Measurements from ENCODE around the gene RPL37A. TPM values are rescaled to one million over a fixed set of nuclear protein-coding genes. Genes with fewer than 3 reads are reported as not detected.

The RPL37A gene
- total and polyA plus RNA-seq, 2 of the 4 experiments (the other 2 are of a cell fraction), result 341 to 1,572 TPM

GRCh38 chr2:216485745-216486144, 12.9 kb upstream of the RPL37A start:
- Histone ChIP-seq H3K23ac (ENCODE audit: low read depth, low read length) (no peak overlapping the region), H4K20me1 (ENCODE audit: insufficient read depth, low read length) (no peaks in the 10 kb centered on the region), H3K4me2 (ENCODE audit: low read depth, low read length) (no peak overlapping the region), H3K9me3 (ENCODE audit: control insufficient read depth, insufficient read depth, low read length) (no peaks in the 10 kb centered on the region), H2BK20ac (ENCODE audit: low read depth, low read length) (no peak overlapping the region), H2BK5ac (ENCODE audit: low read depth, low read length, poor library complexity, severe bottlenecking) (no peak overlapping the region), H3K4me3 (ENCODE audit: insufficient read depth, low read depth, low read length) (no peak overlapping the region), H3K4ac (ENCODE audit: low read depth, low read length) (no peak overlapping the region), H4K91ac (ENCODE audit: insufficient read depth, low read depth, low read length) (no peak overlapping the region), H3K79me1 (ENCODE audit: low read depth in 1 of 2, low read length in 2 of 2) (peaks cover 0 to 4% of the 10 kb centered on the region in 2 experiments; a peak in 1 of 4 replicates), H3K14ac (replicated peaks; ENCODE audit: low read depth, low read length) (no peak overlapping the region), H3K4me1 (ENCODE audit: control insufficient read depth, insufficient read depth, low read length) (peaks cover 3% of the 10 kb centered on the region), H3K9ac (ENCODE audit: low read depth, low read length) (no peak overlapping the region), H3K27me3 (ENCODE audit: control insufficient read depth, insufficient read depth, low read length) (no peaks in the 10 kb centered on the region), H3K9me1 (ENCODE audit: insufficient read depth, low read length) (0 out of 2 replicates have a peak, but pooled peaks cover 5% of the 10 kb centered on the region), H2AK9ac (replicated peaks; ENCODE audit: low read depth, low read length, poor library complexity) (no peak overlapping the region), H4K5ac (ENCODE audit: low read depth, low read length) (no peak overlapping the region), H2BK120ac (ENCODE audit: low read depth, low read length) (no peak overlapping the region), H4K8ac (ENCODE audit: low read depth in 2 of 2, low read length in 2 of 2) (no peak overlapping the region), H3K18ac (ENCODE audit: low read depth, low read length) (no peak overlapping the region), H3K27ac (ENCODE audit: insufficient read depth, low read length) (no peak overlapping the region), H2BK15ac (ENCODE audit: low read depth, low read length) (no peak overlapping the region), H2AK5ac (ENCODE audit: low read depth, low read length) (no peak overlapping the region), H2AFZ (replicated peaks; ENCODE audit: low read length, poor library complexity) (no peak overlapping the region), H3K56ac (ENCODE audit: extremely low read depth, insufficient read depth, low read length) (no peak overlapping the region), H3K36me3 (ENCODE audit: control insufficient read depth, insufficient read depth, low read length) (peaks cover 4% of the 10 kb centered on the region)
- no peak for ATAC-seq (ENCODE audit: low read depth)
- 100% methylated on average over 2 of the region's 5 CpGs; no CpG with 5 or more reads in 1 of the 2 experiments for WGBS, 2 experiments (ENCODE audit: extremely low coverage in 2 of 2, insufficient read length in 1 of 2)
- dilution Hi-C loops (cut with HindIII; ENCODE audit: low sequenced_read_pairs, unreplicated experiment), result no loop called here
- POLR2A ChIA-PET (ENCODE audit: unreplicated experiment), result no interaction called here
- in situ Hi-C loops (cut with MboI; ENCODE audit: low sequenced_read_pairs), result no loop called here
- no TSS peak for BruUV-seq (replicated peaks)
- CTCF ChIA-PET, result no interaction called here
- TF ChIP-seq RFX5 (IDR thresholded peaks at IDR 0.05; ENCODE audit: low read depth, low read length), result no peak
- TF ChIP-seq CHD1 (IDR thresholded peaks at IDR 0.05; ENCODE audit: low read depth, low read length), result no peak
- TF ChIP-seq MXI1 (IDR thresholded peaks at IDR 0.05; ENCODE audit: borderline replicate concordance, low read depth, low read length), result no peak
- TF ChIP-seq SMC3 (IDR thresholded peaks at IDR 0.05; ENCODE audit: low read depth, low read length), result no peak
- no peak for TF ChIP-seq CTCF (conservative IDR thresholded peaks at IDR 0.05; ENCODE audit: low read depth, low read length)
- TF ChIP-seq USF2 (IDR thresholded peaks at IDR 0.05; ENCODE audit: low read depth, low read length), result no peak
- no peak for TF ChIP-seq FOS (IDR thresholded peaks at IDR 0.05; ENCODE audit: low read depth, low read length)
- TF ChIP-seq MAFK (IDR thresholded peaks at IDR 0.05; ENCODE audit: low read depth, low read length), result no peak
- TF ChIP-seq RCOR1 (IDR thresholded peaks at IDR 0.05; ENCODE audit: insufficient replicate concordance, low read length), result no peak
- no peak for TF ChIP-seq RAD21 (IDR thresholded peaks at IDR 0.05; ENCODE audit: low read length)
- no peak for TF ChIP-seq BHLHE40 (IDR thresholded peaks at IDR 0.05; ENCODE audit: low read depth, low read length)
- TF ChIP-seq CEBPB (IDR thresholded peaks at IDR 0.05; ENCODE audit: low read depth, low read length), result no peak
- no peak for TF ChIP-seq POLR2A (IDR thresholded peaks at IDR 0.05; ENCODE audit: low read depth, low read length)
- no peak for TF ChIP-seq NFE2L2 (IDR thresholded peaks at IDR 0.05; ENCODE audit: low read depth, low read length)
- TF ChIP-seq ELK1 (IDR thresholded peaks at IDR 0.05; ENCODE audit: borderline replicate concordance, low read depth, low read length), result no peak
- TF ChIP-seq MAZ (IDR thresholded peaks at IDR 0.05; ENCODE audit: borderline replicate concordance, low read depth, low read length), result no peak
- no peak for DNase-seq
- intact Hi-C loops (cut with micrococcal nuclease), result no loop called here

Measured in IMR-90 (cell line).